ENCODE data around the gene BABAM2.
"Not testable (repeated sequence)": the region's sequence is repeated elsewhere in the genome, so short reads cannot be mapped to it uniquely, and the experiment has no call there.

GRCh38 chr2:28255231-28255630 lies 364.7 kb downstream of the BABAM2 start:
- TF ChIP-seq CTCF (tag by site-specific recombination; IDR thresholded peaks at IDR 0.05); ZFP41 (tag by site-specific recombination; IDR thresholded peaks at IDR 0.05; ENCODE audit: borderline replicate concordance); GLIS2 (tag by site-specific recombination; IDR thresholded peaks at IDR 0.05); ZNF157 (tag by site-specific recombination; IDR thresholded peaks at IDR 0.05); ZNF146 (tag by site-specific recombination; IDR thresholded peaks at IDR 0.05); BCL6B (tag by site-specific recombination; IDR thresholded peaks at IDR 0.05); ZNF707 (tag by site-specific recombination; IDR thresholded peaks at IDR 0.05); ZBTB49 (tag by site-specific recombination; IDR thresholded peaks at IDR 0.05; ENCODE audit: low read depth): not testable (repeated sequence)
- TF ChIP-seq, protein P1, sequence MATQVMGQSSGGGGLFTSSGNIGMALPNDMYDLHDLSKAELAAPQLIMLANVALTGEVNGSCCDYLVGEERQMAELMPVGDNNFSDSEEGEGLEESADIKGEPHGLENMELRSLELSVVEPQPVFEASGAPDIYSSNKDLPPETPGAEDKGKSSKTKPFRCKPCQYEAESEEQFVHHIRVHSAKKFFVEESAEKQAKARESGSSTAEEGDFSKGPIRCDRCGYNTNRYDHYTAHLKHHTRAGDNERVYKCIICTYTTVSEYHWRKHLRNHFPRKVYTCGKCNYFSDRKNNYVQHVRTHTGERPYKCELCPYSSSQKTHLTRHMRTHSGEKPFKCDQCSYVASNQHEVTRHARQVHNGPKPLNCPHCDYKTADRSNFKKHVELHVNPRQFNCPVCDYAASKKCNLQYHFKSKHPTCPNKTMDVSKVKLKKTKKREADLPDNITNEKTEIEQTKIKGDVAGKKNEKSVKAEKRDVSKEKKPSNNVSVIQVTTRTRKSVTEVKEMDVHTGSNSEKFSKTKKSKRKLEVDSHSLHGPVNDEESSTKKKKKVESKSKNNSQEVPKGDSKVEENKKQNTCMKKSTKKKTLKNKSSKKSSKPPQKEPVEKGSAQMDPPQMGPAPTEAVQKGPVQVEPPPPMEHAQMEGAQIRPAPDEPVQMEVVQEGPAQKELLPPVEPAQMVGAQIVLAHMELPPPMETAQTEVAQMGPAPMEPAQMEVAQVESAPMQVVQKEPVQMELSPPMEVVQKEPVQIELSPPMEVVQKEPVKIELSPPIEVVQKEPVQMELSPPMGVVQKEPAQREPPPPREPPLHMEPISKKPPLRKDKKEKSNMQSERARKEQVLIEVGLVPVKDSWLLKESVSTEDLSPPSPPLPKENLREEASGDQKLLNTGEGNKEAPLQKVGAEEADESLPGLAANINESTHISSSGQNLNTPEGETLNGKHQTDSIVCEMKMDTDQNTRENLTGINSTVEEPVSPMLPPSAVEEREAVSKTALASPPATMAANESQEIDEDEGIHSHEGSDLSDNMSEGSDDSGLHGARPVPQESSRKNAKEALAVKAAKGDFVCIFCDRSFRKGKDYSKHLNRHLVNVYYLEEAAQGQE (tag by site-specific recombination; IDR thresholded peaks at IDR 0.05), result not testable (repeated sequence)
